Esophagus muscularis mucosa (tissue), 4 donors: ENCODE results near the gene DRG2.

Experiments used
- CTCF ChIP-seq, 3 experiments: fragments of 200-600 bp in 2 of 3; fragments of 450-650 bp in 1 of 3; sonication (generic) in 2 of 3; IDR thresholded peaks; one replicate each; pipeline ENCODE4 v1.5.1; 2017 to 2019; ENCODE audit warnings: antibody characterized with exemption in 3 of 3, mild to moderate bottlenecking in 2 of 3, moderate library complexity in 1 of 3
- EP300 ChIP-seq: sonication (generic); formaldehyde crosslinking; IDR thresholded peaks from one replicate; pipeline ENCODE4 v1.6.1; 2017; ENCODE audit warnings: antibody characterized with exemption
- POLR2A ChIP-seq: fragments of 450-650 bp; IDR thresholded peaks from one replicate; pipeline ENCODE4 v1.6.1; 2017; ENCODE audit warnings: antibody characterized with exemption, moderate library complexity, mild to moderate bottlenecking, low read depth
- POLR2AphosphoS5 ChIP-seq, 2 donors: sonication (generic); formaldehyde crosslinking; IDR thresholded peaks; one replicate each; pipeline ENCODE4 v1.6.1; 2017; ENCODE audit warnings: antibody characterized with exemption in 2 of 2

GRCh38 chr17:18100616-18101015, 12.9 kb downstream of the DRG2 start:
- TF ChIP-seq CTCF (IDR thresholded peaks at IDR 0.05) (no peak), POLR2AphosphoS5 (IDR thresholded peaks at IDR 0.05) (no peak), POLR2A (no peak), EP300 (no peak)
